ENCODE results near the gene SYDE2. TPM values are rescaled to one million over a fixed set of nuclear protein-coding genes. Genes with fewer than 3 reads are reported as not detected.
"Not testable (repeated sequence)": the region's sequence is repeated elsewhere in the genome, so short reads cannot be mapped to it uniquely, and the experiment has no call there.

Gene SYDE2
- total RNA-seq, 2 donors from 2014 or later = 15.4 to 21.8 TPM

DNA sequence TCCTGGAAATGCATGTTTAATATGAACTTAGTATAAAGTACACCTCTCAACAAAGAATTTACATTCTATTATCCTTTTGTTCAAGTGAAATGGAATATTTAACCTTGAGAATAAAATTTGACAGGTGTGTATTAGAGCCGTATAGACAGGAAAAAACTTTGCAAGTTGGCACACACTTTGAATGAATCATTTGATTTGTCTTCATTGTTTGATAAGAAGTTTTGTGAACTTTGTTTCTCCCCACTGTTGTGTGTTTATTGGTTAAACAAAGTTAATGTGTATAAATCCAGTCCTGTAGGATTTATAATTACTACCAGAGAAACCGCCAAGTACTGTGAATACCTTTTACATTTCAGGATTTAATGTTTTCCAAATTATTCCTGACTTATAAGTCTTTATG is 2.0 kb downstream of the SYDE2 start:
- no peaks in the 10 kb centered on the region for H3K27me3 ChIP-seq
- no peak for TF ChIP-seq CTCF (IDR thresholded peaks at IDR 0.05)
- H3K4me1 ChIP-seq = no peaks in the 10 kb centered on the region
- H3K4me3 ChIP-seq = peak overlapping the region; percentile 62 to 72
- no peaks in the 10 kb centered on the region for H3K9me3 ChIP-seq
- peak overlapping the region in 1 of 2 donors; percentile 87 for H3K27ac ChIP-seq
- DNase-seq (ENCODE audit: low spot score) = no peak
- H3K36me3 ChIP-seq = no peaks in the 10 kb centered on the region

- Histone ChIP-seq H3K36me3 (no peaks in the 10 kb centered on the region), H3K9me3 (no peaks in the 10 kb centered on the region), H3K4me3 (no peak overlapping the region), H3K27me3 (no peaks in the 10 kb centered on the region), H3K27ac (peak overlapping the region; percentile 32 to 57), H3K4me1 (no peaks in the 10 kb centered on the region)
- DNase-seq (ENCODE audit: low spot score) = no peak
- no peak for TF ChIP-seq CTCF (IDR thresholded peaks at IDR 0.05)
Observed at GRCh38 chr1:85196358-85196757, 4.5 kb downstream of the SYDE2 start.

DNA sequence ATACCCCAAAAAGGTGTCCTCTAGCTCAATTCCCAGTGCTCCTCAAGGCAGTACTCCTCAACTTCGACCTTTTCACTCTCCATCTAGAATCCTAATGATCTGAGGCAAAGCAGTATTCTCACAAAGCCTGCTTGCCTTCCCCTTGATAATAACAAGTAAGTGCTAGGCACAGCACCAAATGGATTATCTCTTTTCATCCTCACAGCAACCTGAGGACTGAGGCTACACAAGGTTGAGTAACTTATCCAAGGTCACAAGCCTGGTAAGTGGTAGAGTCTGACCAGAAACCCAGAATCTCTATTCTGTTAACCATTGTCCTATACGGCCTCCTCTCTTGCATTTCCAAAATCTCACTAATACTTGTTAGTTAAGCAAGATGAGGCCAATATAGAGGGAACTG is 5.1 kb downstream of the SYDE2 start:
- no peak for TF ChIP-seq CTCF (IDR thresholded peaks at IDR 0.05)
- no peak for DNase-seq (ENCODE audit: low spot score)
- H3K36me3 ChIP-seq = no peaks in the 10 kb centered on the region
- peak overlapping the region; percentile 32 to 57 for H3K27ac ChIP-seq
- no peaks in the 10 kb centered on the region for H3K27me3 ChIP-seq
- H3K4me3 ChIP-seq = no peak overlapping the region
- H3K4me1 ChIP-seq = no peaks in the 10 kb centered on the region
- H3K9me3 ChIP-seq = no peaks in the 10 kb centered on the region

DNA sequence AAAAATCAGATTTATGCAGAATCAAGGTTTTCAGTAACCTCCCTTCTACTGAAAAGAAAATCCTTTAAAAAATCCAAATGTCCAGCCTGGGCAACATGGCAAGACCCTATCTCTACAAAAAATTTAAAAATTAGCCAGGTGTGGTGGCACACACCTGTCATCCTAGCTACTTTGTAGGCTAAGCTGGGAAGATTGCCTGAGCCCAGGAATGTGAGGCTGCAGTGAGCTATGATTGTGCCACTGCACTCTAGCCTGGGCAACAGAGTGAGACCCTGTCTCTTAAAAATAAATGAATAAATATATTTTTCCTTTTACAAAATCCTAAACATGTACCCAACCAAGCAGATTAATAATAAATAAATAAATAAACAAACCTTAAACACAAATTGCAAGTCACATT is 8.7 kb downstream of the SYDE2 start:
- not testable (repeated sequence) for H3K27me3 ChIP-seq; H3K4me1 ChIP-seq; H3K9me3 ChIP-seq; H3K36me3 ChIP-seq; DNase-seq (ENCODE audit: low spot score); H3K27ac ChIP-seq; H3K4me3 ChIP-seq

DNA sequence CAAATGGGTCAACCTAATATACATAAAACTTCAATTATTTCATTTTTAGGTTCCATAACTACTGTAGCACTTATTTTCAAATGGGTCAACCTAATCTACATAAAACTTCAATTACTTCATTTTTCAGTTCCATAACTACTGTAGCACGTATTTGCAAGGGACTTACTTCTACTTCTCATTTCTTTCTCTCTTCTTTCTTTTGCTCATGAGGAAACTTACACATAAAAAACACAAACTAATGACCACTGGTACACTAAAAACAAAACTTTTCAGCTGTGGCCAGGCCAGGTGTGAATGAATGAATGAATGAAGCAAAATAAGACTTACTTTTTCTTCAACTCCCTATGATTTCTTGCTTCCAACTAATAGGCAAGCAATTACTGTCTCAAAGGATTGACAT is 11.7 kb downstream of the SYDE2 start:
- Histone ChIP-seq H3K4me1 (no peaks in the 10 kb centered on the region), H3K27me3 (no peaks in the 10 kb centered on the region), H3K27ac (no peak overlapping the region), H3K9me3 (no peaks in the 10 kb centered on the region), H3K36me3 (peaks cover 9% of the 10 kb centered on the region), H3K4me3 (no peak overlapping the region)
- TF ChIP-seq CTCF (IDR thresholded peaks at IDR 0.05) = no peak
- DNase-seq (ENCODE audit: low spot score) = no peak

GRCh38 chr1:85188530-85188929 is 12.3 kb downstream of the SYDE2 start:
- H3K27me3 ChIP-seq = no peaks in the 10 kb centered on the region
- H3K9me3 ChIP-seq = no peaks in the 10 kb centered on the region
- TF ChIP-seq CTCF (IDR thresholded peaks at IDR 0.05) = no peak
- no peak for DNase-seq (ENCODE audit: low spot score)
- no peak overlapping the region for H3K4me3 ChIP-seq
- H3K27ac ChIP-seq = no peak overlapping the region
- H3K4me1 ChIP-seq = peaks cover 0 to 3% of the 10 kb centered on the region in 2 donors
- H3K36me3 ChIP-seq = peaks cover 9% of the 10 kb centered on the region

GRCh38 chr1:85187021-85187420 is 13.8 kb downstream of the SYDE2 start:
- not testable (repeated sequence) for H3K27me3 ChIP-seq; H3K4me1 ChIP-seq; H3K9me3 ChIP-seq; DNase-seq (ENCODE audit: low spot score); H3K4me3 ChIP-seq; H3K36me3 ChIP-seq; H3K27ac ChIP-seq

Measured in right atrium auricular region (tissue), 2 donors.